ENCODE results near the gene BICDL2. TPM values are rescaled to one million over a fixed set of nuclear protein-coding genes. Genes with fewer than 3 reads are reported as not detected.
A peak's percentile ranks its signal among the peaks of the same experiment; 100 is the strongest.

Gene BICDL2
- total and polyA plus RNA-seq, 8 donors, result 18.4 to 693 (median 47.2) TPM

GRCh38 chr16:3025032-3026002 lies 11.4 kb downstream of the BICDL2 start:
- no peak for TF ChIP-seq EP300 (IDR thresholded peaks at IDR 0.05)
- TF ChIP-seq POLR2A (IDR thresholded peaks at IDR 0.05), result no peak
- no peak for TF ChIP-seq POLR2AphosphoS5 (IDR thresholded peaks at IDR 0.05)
- TF ChIP-seq CTCF (IDR thresholded peaks at IDR 0.05), result no peak
- intact Hi-C loops (cut with DNase I; ENCODE audit: low total_unique reads), result no loop called here
- Histone ChIP-seq H3K27me3 (peaks cover 1 to 21% (median 12%) of the 10 kb centered on the region in 3 donors), H3K4me1 (peaks cover 44 to 80% (median 73%) of the 10 kb centered on the region in 4 donors), H3K4me3 (peak overlapping the region in 1 of 4 donors; percentile 70), H3K36me3 (peaks cover 14 to 35% (median 23%) of the 10 kb centered on the region in 4 donors), H3K27ac (no peak overlapping the region), H3K9me3 (no peaks in the 10 kb centered on the region)
- WGBS, 5 donors, result 91 to 96% (median 93%) methylated on average over 17 to 18 of the region's 18 CpGs
- no peak for DNase-seq

GRCh38 chr16:3023669-3024478 lies 12.9 kb downstream of the BICDL2 start, which contains the start of the genes HCFC1R1 and THOC6:
TSS of gene HCFC1R1 (minus strand) at chr16:3023942. CDS start at chr16:3023941, 1 bp downstream.
TSS of gene THOC6 (plus strand) at chr16:3024035. CDS start at chr16:3024327, 292 bp downstream.
- DNase-seq, result peak; percentile 98 to 99
- peak; percentile 80 to 98 (median 87) for TF ChIP-seq POLR2AphosphoS5 (IDR thresholded peaks at IDR 0.05)
- TF ChIP-seq CTCF (IDR thresholded peaks at IDR 0.05), result no peak
- peak in 1 of 4 donors; percentile 53 for TF ChIP-seq POLR2A (IDR thresholded peaks at IDR 0.05)
- no peak for TF ChIP-seq EP300 (IDR thresholded peaks at IDR 0.05)
- WGBS, 5 donors, result 0 to 2% (median 0%) methylated on average over 33 to 69 of the region's 69 CpGs
- H3K9me3 ChIP-seq, result no peaks in the 10 kb centered on the region
- peaks cover 14 to 24% (median 20%) of the 10 kb centered on the region in 4 donors for H3K36me3 ChIP-seq
- peak within 1 kb of the TSS; percentile 54 to 85 (median 72) for H3K4me3 ChIP-seq
- H3K27me3 ChIP-seq, result peaks cover 0 to 13% (median 2%) of the 10 kb centered on the region in 3 donors
- peaks cover 48 to 79% (median 76%) of the 10 kb centered on the region in 4 donors for H3K4me1 ChIP-seq
- intact Hi-C loops (cut with DNase I; ENCODE audit: low total_unique reads), result no loop called here
- peak within 1 kb of the TSS; percentile 89 to 99 (median 98) for H3K27ac ChIP-seq

GRCh38 chr16:3023415-3023668 lies 13.4 kb downstream of the BICDL2 start:
- Histone ChIP-seq H3K4me1 (peaks cover 44 to 79% (median 76%) of the 10 kb centered on the region in 4 donors), H3K36me3 (peaks cover 14 to 24% (median 19%) of the 10 kb centered on the region in 4 donors), H3K9me3 (no peaks in the 10 kb centered on the region), H3K27ac (peak overlapping the region; percentile 89 to 99 (median 98)), H3K4me3 (peak overlapping the region; percentile 54 to 85 (median 72)), H3K27me3 (peaks cover 0 to 13% (median 7%) of the 10 kb centered on the region in 3 donors)
- DNase-seq, result peak in 1 of 2 donors; percentile 77
- TF ChIP-seq POLR2AphosphoS5 (IDR thresholded peaks at IDR 0.05), result no peak
- no peak for TF ChIP-seq EP300 (IDR thresholded peaks at IDR 0.05)
- TF ChIP-seq CTCF (IDR thresholded peaks at IDR 0.05), result no peak
- TF ChIP-seq POLR2A (IDR thresholded peaks at IDR 0.05), result no peak
- WGBS, 5 donors, result 4 to 31% (median 23%) methylated on average over 4 to 6 of the region's 6 CpGs
- intact Hi-C loops (cut with DNase I; ENCODE audit: low total_unique reads), result no loop called here
